Stimulated activated CD4-positive, alpha-beta T cell treated with anti-CD3 and anti-CD28 coated beads, Interleukin-15, amount 100 ng/mL, for 48 hours (primary cell): ENCODE measurements around the gene SPANXN2.
"Not testable (repeated sequence)": the region's sequence is repeated elsewhere in the genome, so short reads cannot be mapped to it uniquely, and the experiment has no call there.

Source experiments
- DNase-seq, 2 donors: peaks; one replicate each; pipeline ENCODE4 v3.0.0-alpha.2; 2020; ENCODE audit warnings: low read depth in 2 of 2

The SPANXN2 gene, protein sequence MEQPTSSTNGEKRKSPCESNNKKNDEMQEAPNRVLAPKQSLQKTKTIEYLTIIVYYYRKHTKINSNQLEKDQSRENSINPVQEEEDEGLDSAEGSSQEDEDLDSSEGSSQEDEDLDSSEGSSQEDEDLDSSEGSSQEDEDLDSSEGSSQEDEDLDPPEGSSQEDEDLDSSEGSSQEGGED

DNA sequence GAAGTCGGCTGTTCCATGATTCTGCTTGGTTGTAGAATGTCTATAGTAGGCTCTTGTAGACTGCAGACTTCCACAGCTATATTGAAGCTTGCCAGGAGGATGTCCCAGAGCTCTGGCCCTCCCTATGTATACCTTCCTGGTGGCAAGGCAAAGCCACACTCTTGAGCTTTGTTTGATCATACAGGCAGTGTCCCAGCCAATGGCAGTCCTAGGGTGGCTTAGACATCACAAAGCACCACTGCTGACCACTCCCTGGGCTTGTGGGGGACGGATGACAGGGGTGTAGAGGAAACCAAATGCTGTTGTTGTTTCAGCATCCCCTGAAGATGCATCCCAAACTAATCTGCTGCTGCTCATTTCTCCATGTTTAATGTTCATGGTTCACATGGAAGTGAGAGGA lies at the start of gene SPANXN2:
Gene SPANXN2, minus strand, starts transcription at position 101 of the 400 bp plus-strand sequence. Its CDS starts 84 bp downstream, at position 17.
- DNase-seq: not testable (repeated sequence)

DNA sequence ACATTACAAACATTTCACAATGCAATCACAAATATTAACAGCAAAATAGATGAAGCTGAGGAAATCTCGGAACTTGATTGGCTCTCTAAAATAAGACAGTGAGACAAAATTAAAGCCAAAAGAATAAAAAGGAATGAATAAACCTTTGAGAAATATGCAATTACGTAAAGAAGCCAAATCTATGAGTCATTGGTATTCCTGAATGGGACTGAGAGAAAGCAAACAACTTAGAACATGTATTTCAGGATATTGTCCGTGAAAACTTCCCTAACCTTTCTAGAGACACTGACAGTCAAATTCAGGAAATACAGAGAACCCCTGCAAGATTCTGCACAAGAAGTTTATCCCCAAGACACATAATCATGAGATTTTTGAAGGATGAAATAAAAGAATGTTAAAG lies 48.4 kb upstream of the SPANXN2 start:
- DNase-seq: no peak

DNA sequence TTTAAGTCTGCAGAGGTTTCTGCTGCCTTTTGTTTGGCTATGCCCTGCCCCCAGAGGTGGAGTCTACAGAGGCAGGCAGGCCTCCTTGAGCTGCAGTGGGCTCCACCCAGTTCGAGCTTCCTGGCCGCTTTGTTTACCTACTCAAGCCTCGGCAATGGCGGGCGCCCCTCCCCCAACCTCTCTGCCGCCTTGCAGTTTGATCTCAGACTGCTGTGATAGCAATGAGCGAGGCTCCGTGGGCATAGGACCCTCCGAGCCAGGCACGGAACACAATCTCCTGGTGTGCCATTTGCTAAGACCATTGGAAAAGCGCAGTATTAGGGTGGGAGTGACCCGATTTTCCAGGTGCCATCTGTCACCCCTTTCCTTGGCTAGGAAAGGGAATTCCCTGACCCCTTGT lies 47.2 kb upstream of the SPANXN2 start:
- DNase-seq: not testable (repeated sequence)

DNA sequence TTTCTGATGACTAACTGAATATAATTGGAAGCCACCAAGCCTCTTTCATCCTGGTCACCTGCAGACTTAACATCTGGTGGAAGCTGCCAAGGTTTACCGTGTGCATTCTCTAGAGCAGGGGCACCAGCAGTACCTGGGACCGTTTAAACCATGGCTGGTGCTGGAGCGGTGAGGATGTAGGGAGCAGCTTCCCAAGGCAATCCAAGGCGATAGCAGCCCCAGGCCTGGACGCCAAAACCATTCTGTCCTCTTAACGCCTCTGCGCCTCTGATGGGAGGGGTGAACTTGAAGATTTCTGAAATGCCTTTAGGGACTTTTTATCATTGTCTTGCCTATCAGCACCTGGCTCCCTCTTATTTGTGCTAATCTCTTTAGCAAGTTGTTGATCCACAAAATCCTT lies 37.3 kb upstream of the SPANXN2 start:
- DNase-seq: no peak

DNA sequence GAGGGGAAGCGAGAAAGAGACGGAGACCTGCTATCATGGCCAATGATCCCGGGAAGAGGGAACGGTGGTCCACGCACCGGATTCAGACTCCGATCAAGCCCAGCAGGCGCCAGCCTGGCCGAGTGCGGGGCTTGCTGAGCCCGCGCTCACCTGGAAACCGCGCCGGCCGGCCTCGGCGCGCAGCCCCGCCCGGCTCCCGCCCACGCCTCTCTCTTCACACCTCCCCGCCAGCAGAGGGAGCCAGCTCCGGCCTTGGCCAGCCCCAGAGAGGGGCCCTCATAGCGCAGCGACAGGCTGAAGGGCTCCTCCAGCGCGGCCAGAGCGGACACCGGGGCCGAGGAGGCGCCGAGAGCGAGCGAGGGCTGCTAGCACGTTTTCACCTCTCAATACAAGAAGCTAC lies 36.8 kb upstream of the SPANXN2 start:
- DNase-seq: no peak

DNA sequence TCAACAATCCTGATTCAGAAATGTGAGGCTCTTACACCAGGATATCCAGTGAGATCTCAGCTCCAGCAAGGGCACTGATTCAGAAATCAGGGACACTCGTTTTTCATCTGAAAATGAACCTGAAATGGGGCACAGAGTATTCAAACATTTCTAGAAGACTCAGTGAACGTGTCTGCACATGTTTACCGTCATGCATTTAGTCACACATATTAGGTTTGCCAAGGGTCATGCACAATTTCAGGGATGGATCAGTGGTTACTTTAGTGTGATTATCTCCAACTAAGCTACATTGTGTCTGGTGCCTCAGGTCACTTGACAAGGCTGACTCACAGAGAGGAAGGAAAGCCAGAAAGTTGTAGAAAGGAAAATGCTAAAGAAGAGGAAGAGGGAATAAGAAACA lies 33.6 kb upstream of the SPANXN2 start:
- no peak for DNase-seq

DNA sequence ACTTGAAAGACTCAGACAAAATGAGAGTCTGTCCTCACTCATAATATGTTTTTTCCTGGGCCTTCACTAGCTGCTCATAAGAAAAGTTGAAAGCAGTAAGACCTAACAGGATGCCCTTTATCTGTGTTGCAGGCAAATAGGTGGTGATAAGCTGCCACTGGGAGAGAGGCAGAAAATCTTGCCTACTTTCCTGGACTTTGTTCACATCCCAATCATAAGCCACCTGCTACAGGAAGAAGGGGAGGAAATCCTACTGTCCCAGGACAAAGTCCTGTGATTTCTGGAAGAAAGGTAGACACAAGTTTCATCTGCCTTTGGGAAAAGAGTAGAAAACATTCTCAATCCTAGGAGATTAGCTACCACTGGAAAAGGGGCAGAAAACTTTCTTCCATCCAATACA lies 13.3 kb upstream of the SPANXN2 start:
- no peak for DNase-seq

DNA sequence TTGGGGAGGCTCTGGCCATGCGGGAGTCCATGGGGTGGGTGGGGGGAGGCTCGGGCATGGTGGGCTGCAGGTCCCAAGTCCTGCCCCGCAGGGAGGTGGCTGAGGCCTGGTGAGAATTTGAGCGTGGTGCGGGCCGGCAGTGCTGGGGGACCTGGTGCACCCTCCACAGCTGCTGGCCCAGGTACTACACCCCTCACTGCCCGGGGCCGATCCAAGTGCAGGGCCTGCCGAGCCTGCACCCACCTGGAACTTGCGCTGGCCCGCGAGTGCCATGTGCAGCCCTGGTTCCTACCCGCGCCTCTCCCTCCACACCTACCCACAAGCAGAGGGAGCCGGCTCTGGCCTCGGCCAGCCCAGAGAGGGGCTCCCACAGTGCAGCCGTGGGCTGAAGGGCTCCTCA lies 5.7 kb upstream of the SPANXN2 start:
- DNase-seq: no peak

DNA sequence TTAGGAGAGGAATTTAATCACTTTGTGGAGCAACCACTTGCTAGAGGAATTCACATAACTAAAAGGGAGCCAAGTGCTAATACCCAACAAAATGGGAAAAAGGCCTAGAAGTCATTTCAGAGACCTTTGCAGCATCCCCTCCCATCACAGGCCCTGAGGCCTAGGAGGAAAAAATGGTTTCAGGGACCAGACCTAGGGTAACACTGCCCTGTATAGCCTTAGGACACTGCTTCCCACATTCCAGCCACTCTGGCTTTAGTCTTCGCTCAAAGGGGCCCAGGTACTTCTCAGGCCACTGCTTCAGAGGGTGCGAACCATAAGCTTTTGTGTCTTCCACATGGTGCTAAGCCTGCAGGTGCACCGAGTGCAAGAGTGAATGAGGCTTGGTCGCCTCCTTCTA lies 19.1 kb downstream of the SPANXN2 start:
- no peak for DNase-seq

DNA sequence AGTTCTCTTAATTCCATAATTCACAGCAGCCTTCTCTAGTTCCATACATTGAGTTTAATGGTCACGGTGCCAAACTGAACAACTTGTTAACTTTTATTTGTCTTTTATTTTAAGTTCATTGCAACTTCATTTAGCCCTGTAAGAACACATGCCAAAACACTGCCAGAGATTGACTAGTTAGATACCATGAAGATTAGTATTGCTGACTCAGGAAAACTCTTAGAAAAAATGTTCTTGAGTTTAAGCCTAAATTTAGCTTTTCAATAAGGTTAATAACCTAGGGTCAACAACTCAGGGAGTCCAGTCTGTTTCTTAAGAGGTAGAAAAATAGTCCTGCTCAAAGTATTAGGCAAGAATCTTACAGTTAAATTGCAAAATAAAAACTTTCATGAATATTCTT lies 25.7 kb downstream of the SPANXN2 start:
- DNase-seq: no peak

DNA sequence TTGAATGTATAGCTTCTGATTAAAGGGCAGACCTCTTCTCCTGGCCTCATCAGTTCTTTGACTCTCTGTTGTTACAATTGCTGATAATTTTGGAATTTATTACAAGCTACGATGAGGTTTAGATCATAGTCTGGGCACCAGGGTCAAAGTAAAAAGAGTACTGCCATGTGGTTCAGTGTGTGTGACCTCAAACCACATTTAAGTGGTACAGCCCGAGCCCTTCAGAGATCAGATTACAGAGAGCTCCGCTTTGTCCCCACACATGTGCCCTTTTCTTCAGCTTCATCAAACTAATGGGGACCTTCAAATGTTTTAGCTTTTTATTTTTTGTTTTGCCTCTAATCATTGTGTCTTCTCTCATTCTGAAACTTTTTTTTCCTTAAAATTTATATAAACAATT lies 37.1 kb downstream of the SPANXN2 start:
- no peak for DNase-seq

DNA sequence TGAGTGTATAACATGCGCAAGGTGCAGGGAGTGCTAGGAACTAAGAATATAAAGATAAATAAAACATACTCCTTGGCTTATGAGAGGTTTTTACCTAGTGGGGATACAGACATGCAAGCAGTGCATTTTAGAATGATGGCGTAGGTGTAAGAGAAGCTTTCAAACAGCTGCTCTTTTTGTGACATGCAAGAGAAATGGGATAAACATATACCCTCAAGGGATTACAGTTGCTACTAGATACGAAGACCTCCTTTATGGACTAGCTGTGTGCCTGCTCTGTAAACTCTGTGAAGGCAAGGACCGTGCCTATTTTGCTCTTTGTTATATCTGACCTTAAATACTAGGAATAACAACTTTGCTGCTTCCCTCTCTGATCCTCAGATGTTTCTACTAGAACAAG lies 45.6 kb downstream of the SPANXN2 start:
- DNase-seq: no peak

DNA sequence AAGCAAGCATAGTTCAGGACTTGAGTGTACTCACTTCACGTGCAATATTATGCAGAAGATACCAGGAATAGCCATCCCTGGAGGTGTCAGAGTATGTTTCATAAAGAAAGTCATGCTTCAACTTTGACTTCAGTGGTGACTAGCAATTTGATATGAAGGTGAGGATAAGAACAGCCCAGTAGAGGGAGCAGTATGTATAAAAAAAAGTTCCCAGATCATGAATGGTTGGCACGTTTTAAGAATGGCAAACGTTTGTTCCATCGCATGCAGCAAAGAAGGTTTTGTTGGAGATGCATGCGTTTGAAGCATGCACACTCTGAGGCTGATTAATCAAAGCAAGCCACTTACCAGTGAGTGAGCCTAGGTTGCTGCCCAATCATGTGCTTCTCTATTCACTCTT lies 51.2 kb downstream of the SPANXN2 start:
- DNase-seq: no peak

DNA sequence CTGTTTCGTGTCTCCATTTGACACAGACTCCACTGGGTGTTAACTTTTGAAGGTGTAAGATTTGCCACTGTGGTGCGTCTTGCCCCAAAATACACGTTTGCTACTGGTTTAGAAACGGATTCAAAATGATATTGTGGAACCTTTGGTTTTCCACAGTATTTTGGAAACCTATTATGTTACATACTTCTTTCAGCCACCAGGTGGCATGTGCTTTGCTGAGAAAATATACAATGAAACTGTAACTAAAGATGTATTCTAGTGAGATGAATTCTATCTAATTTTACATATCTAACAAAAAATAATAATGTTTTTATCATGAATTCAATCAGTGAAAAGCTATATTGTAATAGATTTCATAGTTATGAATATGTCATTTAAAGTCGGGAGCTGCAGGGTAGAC lies 56.2 kb downstream of the SPANXN2 start:
- no peak for DNase-seq

DNA sequence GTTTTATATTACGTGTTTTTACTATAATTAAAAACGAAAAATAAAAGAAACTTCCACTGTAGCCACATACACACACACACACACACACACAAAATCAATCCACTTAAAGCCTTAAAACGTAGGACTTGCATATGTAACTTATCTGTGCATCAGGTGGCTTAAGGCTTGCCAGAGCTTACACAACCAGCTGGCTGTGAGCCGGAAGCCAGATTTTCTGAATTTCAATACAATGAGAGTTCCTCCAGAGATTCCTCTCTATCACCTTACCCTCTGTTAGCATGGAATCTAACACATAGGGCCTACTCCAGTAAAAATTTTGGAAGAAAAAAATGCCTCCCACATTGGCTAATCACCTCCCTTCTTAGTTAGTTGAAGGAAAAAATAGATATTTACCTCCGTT lies 56.8 kb downstream of the SPANXN2 start:
- no peak for DNase-seq
